LNCaP clone FGC (cell line): Measurements from ENCODE around the gene MS4A10.

ENCODE experiments used
- DNase-seq: peaks from one replicate; pipeline ENCODE4 v3.0.0-alpha.2; 2011; ENCODE audit warnings: low read depth
- H3K4me3 ChIP-seq: 2 replicates; pipeline ENCODE4 v1.5.1; 2011; ENCODE audit warnings: mild to moderate bottlenecking, low read depth, low read length, control low read depth
- TF ChIP-seq, protein P1 (sequence below): IDR thresholded peaks from 2 replicates; pipeline ENCODE4 v1.5.1; 2012; ENCODE audit warnings: mild to moderate bottlenecking; ENCODE audit not compliant: control insufficient read depth, insufficient read depth; ENCODE audit errors: extremely low read depth

Gene MS4A10

DNA sequence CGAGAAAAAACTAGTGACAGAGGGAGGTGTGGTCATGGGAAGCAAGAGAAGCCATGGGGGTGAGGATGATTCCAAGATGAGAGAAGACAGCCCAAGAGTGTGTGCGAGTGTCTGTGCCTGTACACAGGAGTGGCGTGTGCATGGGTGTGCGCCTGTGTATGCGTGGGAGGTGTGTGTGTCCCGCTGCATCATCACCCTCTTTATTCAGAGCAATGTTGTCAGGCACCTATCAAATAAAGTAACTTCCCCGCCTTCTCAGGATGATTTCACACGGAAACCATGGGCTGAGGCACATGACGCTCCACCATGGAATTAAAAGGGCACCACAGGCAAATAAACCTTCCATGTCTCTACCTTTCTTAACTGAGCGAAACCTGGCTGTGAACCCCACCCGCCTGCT is 24.6 kb downstream of the MS4A10 start:
- no peak for DNase-seq
- no peak overlapping the region for H3K4me3 ChIP-seq
- TF ChIP-seq, protein P1, sequence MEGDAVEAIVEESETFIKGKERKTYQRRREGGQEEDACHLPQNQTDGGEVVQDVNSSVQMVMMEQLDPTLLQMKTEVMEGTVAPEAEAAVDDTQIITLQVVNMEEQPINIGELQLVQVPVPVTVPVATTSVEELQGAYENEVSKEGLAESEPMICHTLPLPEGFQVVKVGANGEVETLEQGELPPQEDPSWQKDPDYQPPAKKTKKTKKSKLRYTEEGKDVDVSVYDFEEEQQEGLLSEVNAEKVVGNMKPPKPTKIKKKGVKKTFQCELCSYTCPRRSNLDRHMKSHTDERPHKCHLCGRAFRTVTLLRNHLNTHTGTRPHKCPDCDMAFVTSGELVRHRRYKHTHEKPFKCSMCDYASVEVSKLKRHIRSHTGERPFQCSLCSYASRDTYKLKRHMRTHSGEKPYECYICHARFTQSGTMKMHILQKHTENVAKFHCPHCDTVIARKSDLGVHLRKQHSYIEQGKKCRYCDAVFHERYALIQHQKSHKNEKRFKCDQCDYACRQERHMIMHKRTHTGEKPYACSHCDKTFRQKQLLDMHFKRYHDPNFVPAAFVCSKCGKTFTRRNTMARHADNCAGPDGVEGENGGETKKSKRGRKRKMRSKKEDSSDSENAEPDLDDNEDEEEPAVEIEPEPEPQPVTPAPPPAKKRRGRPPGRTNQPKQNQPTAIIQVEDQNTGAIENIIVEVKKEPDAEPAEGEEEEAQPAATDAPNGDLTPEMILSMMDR = no peak

DNA sequence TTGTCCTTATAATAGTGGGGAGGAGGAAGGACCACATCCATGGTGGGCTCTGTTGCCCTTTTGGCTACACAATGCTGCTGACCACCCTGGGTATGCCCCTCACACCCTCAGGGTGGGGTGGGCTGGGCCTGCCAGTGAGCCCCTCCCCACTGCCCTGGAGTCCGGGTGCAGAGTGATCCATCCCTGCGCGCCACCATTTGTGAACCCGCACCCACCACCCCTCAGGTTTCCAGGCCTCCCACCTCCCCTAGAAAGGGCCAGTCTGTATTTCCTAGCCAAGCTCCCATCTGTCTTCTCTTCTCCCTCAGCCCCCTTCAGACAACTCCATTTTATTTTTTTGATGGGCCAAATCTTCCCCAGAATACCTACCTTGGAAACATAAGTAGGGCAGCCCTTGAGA is 25.0 kb downstream of the MS4A10 start:
- no peak for DNase-seq
- no peak overlapping the region for H3K4me3 ChIP-seq
- TF ChIP-seq, protein P1 = no peak

DNA sequence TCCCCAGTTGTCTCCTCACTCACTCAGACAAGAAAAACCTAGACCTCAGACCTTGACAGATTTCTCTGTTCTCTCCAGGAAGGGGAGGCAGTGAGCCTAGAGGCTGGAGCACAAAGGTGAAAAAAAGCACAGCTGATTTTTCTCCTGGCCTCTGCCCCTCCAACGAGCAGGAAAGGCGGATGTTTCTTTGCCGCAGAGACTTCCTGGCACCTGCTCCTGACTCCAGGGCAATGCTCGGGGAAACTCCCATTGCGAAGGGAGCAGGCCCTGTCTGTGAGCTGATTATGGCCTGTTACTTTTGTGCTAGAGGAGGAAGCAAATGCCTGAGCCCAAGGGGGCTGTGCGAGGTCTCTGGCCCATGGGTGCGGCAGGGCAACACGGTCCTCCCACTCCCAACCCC is 25.4 kb downstream of the MS4A10 start:
- no peak for DNase-seq
- no peak overlapping the region for H3K4me3 ChIP-seq
- TF ChIP-seq, protein P1 = no peak

DNA sequence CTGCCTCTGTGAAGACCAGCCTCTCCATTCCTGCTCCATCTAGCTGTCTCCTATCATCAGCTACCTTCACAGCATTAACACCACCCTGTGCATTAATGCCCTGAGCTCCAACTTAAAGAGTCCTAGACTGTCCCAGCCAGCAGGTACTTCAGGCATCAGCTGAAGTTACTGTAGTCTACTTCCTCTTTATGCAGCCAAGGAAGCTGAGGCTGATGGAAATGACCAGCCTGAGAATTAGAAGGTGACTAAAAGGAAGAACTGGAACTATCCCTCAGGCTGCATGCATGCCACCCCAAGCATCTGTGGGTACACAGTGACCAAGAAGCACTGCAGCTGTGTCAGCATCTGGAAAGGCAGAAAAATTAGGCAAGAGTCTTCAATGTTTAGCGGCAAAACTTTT is 28.2 kb downstream of the MS4A10 start:
- TF ChIP-seq, protein P1 = no peak
- no peak for DNase-seq
- H3K4me3 ChIP-seq = no peak overlapping the region

DNA sequence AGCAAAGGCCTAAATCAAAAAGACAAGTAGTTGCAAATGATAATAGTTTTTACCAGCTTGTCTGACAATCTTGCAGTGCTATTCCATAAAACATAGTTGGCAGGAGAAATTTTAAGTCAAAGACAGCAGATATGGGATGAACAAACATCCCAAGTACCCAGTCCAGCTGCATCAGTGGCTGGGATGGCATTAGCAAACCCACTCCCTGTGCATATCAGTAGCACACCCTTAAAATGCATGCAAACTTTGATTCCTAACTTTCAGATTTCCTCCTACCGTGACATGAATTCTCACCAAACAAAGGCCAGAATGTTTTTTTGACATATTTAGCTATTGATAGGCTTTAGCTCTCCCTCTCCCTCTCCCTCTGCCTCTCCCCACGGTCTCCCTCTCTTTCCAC is 29.0 kb downstream of the MS4A10 start:
- DNase-seq = no peak
- H3K4me3 ChIP-seq = no peak overlapping the region
- TF ChIP-seq, protein P1 = no peak

DNA sequence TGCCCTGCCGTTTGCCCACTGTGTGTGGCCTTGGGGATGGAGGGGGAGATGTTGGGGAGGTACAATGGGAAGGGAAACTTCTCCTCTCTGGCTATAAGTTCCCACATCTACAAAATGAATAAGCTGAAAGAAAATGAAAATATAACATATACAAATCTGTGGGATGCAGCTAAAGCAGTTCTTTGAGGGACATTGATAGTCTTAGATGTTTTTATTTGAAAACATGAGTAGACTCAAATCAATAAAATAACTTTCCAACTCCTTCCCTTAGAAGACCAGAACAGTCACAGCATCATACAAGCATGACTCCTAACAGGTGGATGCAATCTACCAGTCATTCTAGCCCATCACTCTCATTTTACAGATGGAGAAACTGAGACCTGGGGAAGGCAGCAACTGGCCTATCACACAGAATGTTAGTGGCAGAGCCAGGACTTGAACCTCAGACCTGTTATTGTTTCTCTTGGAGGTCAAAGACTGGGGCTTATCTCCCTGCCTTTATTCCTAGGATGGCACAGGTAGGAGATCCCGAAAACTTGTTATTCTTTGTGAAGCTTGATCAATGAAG is 31.5 kb downstream of the MS4A10 start:
- TF ChIP-seq, protein P1 = no peak
- no peak for DNase-seq
- no peak overlapping the region for H3K4me3 ChIP-seq

DNA sequence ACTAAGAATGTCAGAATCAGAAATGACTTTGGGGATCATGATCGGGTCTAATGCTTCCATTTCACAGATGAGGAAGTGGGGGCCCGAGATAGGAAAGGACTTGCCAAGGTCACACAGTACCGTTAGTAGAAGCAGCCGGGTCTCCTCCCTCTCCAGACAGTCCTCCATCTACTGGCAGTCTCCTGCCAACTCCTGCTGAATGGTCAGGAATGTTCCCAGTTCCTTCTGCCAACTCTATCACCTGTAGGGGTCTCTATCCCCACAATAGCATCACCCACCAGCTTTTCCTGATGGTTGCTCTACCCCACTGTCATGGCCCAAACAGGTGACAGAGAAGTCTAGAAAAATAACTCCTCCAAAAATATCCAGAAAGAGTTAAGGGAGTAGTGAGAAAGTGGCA is 32.9 kb downstream of the MS4A10 start:
- TF ChIP-seq, protein P1 = no peak
- no peak overlapping the region for H3K4me3 ChIP-seq
- no peak for DNase-seq
